HG03103 (cell line): ENCODE results near the gene OTOR.

ENCODE experiments used
- ATAC-seq: cut with Tn5 transposase; IDR thresholded peaks from one replicate; pipeline ENCODE4 v1.9.1; 2021; ENCODE audit warnings: low read depth; ENCODE audit not compliant: unreplicated experiment

The OTOR gene, protein sequence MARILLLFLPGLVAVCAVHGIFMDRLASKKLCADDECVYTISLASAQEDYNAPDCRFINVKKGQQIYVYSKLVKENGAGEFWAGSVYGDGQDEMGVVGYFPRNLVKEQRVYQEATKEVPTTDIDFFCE

GRCh38 chr20:16748308-16748900, at the start of gene OTOR:
Gene OTOR (plus strand): TSS chr20:16748358. CDS start chr20:16748402, 44 bp downstream.
- no peak for ATAC-seq

DNA sequence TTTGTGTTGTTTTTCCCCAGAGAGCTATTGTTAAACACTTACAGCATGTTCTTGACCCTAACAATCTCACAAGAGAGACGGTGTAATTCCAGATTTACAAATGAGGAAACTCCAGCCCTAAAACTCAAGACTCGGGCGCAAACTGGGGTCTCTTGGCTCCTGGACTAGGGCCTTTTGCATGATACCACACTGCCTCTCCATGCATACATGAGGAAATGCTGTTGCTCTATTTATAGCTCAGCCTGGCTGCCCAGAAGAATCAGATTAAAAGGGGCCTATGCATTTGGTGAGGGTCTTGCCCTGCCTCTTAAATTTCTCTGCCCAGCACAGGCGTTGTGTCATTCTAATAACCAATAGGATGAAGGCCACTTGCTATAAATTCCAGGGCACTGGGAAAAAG, 48.9 kb upstream of the OTOR start:
- ATAC-seq = no peak

DNA sequence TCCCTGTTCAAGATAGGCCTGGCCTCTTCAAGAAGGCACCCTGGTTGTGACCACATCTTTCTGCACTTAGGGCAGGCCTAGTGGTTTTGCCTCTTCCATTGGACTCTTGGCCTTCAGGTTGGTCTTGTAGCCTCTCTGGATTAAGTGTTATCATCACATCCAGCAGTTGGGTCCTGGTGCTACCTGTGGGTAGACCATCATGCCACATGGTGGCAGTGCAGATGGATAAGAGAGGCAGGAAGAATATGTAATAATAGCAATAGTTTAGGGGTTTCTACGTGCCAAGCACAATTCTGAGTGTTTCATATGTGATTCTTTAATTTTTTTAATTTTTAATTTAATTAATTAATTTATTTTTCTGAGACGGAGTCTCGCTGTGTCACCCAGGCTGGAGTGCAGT, 46.9 kb upstream of the OTOR start:
- peak; percentile 56 for ATAC-seq

GRCh38 chr20:16703570-16703969, 44.6 kb upstream of the OTOR start:
- no peak for ATAC-seq

GRCh38 chr20:16707674-16708073, 40.5 kb upstream of the OTOR start:
- peak; percentile 60 for ATAC-seq

- ATAC-seq = no peak
Observed at GRCh38 chr20:16708602-16709001, 39.6 kb upstream of the OTOR start.

- peak; percentile 74 for ATAC-seq
Observed at GRCh38 chr20:16709017-16709416, 39.1 kb upstream of the OTOR start.

- ATAC-seq = peak; percentile 44
Observed at GRCh38 chr20:16710781-16711180, 37.4 kb upstream of the OTOR start.

GRCh38 chr20:16711661-16712258, 36.4 kb upstream of the OTOR start:
- no peak for ATAC-seq

DNA sequence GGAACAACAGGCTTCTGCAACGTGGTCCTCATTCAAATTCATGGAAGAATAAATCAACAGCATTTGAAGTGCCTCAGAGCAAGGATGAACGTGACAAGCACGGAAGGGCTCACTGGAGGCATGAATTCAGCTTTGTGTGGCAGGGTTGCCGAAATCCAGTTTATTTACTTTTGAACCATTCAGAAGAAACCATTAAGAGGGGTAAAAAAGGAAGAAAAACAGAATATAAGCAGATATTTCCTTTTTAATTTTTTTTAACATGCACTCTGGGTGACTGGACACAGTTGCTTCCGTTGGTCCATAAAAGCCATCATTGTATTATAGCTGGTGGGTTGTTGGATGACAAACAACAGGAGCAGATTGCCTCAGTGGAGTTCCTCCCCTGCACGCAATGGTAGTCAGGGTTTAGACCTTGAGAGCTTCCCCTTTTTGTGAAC, 35.6 kb upstream of the OTOR start:
- ATAC-seq = no peak

- no peak for ATAC-seq
Observed at GRCh38 chr20:16713066-16713465, 35.1 kb upstream of the OTOR start.

- no peak for ATAC-seq
Observed at GRCh38 chr20:16714242-16714641, 33.9 kb upstream of the OTOR start.

DNA sequence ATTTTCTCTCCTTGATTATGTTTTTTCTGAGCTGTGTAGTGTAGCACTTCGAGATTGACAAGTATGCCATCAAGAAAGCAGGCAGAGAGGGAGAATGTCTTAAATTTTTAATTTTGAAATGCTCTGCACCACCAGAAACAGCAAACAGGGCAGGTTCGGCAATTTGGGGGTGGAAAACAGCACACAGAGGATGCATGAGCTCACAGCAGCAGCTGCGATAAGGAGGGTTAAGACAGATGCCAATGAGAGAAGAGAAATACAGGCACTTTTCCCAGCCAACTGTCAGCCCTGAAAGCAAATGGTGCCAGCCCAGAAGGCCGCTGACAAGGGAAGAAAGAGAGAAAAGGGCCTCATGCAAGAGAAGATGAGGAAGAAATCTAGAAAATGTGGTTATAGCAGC, 33.4 kb upstream of the OTOR start:
- ATAC-seq = no peak

DNA sequence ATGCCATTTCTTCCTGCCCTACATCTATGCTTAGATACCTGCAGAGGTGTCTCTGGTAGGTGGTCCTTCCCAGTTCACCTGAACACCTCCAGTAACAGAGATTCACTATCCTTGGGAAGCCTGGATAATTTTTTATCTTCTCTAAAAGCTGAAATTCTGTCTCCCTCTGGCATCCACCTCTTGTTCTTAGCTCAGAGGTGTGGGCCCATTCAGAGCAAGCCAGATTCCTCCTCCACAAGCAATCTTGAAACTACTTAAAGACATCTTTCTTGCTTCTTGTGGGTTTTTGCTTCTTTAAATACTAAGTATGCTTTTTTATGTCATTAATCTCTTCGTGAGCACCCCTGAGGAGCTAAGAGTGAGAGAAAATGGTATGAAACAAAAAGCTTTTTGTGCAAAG, 28.7 kb upstream of the OTOR start:
- no peak for ATAC-seq

DNA sequence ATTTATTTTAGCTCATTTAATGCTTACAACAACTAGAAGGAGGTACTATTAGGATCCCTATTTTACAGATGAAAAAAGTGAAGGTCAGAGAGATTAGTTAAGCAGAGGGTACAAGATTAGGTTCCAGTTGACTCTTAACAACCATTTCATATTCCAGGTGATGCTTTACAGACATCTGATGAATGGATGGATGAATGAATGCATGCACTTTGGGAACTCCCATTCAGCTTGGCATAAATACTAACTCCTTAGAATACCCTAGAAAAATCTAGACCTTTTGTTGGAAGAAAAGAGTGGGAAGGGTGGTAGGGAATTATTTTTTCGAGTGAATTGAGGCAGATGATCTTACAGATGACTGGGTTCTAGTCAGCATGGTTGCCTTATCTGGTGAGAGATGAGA, 19.1 kb upstream of the OTOR start:
- ATAC-seq = no peak

DNA sequence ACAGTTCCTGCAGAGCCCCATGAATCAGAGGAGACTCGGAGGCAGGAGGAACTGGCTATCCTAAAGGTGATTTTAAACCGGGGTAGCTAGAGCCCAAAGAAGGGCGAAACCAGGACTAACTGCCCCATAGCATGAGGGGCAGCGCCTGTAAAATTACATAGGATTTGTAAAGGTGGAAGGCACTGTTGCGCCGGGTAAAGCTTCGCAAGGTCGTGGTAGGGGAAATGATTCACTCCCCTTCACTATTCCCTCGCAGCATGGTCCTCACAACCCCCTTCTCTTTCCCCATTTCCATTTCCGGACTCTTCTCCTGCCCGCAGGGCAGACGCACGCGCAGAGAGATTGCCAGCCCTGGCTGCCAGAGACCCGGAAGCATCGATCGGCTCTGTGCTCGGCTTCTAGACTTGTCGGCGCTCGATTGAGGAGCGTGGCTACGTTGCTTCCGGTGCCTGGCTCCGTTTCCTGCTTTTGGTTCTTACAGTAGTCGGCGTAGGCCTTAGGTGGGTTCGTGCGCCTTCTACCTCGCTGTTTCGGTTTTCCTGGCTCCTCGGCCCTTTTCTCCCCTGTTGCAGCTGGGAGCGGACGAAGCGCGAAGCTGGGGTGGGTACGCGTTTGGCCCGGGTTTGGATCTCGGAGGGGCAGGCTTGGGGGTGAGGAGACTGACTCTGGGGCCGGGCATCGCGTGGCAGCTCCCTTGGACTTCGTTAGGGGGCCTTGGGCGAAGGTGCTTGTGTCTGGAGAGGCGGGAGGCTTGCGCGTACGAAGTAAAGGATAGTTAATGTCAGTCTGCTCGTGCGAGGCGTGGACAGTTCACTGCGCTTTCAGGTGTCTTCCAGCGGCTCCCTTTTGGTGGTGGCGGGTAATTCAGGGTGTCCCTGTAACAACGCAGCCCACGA, 18.3 kb upstream of the OTOR start, which contains the start of gene SNRPB2:
Gene SNRPB2 (plus strand): TSS at position 462 of the 896 bp plus-strand sequence. CDS start 1,677 bp downstream, outside the sequence.
- peak; percentile 99 for ATAC-seq

DNA sequence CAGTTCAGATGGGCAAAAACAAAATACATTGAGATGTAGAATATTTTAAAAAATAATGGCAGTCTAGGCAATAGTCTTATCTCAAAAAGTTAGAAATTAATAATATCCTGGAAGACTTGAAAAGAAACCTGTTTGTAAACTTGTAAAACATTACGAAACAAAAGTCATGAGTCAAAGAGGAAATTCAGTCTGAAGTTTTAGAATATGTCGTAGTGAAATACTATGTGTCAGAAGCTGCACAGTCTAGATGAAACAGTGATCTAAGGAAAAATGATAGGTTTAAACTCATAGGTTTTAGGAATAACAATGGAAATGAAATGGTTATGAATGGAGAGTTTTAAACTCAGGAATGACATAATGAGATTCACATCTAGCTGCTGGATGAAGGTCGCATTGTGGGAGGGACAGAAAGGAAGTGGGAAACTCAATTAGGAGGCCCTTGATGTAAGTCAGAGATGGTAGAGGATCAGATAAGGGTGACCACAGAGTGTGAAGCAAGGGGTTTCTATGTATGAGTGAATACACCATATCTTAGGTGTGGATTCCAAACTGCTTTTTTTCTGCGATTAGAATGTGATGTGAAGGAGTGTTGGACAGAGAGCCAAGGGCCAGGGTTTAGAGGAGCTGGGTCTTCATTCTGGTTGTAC, 15.5 kb upstream of the OTOR start:
- no peak for ATAC-seq

DNA sequence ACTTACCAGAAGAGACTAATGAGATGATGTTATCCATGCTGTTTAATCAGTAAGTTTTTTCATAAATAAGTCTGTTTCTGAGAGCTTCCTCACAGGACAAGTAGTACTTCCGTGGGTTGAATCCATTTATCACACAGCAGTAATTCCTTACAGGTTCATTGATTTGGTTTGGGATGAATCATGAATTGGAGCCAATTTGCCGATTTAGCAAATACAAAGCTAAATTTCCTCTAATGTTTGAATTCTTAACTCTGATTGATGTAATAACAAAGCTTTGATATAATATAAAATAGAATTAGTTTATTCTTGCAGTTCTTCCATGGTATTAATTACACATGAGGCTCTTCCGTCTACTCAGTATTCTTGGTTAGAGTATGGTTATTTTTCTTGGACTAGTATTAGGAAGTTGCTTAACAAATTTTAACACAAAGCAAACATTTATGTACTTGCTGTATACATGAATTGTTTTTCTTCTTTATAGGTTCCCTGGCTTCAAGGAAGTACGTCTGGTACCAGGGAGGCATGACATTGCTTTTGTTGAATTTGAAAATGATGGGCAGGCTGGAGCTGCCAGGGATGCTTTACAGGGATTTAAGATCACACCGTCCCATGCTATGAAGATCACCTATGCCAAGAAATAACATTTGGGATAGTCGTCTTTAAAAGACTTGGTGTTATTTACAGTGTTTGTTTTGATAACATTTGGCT, 7.6 kb upstream of the OTOR start:
- no peak for ATAC-seq

DNA sequence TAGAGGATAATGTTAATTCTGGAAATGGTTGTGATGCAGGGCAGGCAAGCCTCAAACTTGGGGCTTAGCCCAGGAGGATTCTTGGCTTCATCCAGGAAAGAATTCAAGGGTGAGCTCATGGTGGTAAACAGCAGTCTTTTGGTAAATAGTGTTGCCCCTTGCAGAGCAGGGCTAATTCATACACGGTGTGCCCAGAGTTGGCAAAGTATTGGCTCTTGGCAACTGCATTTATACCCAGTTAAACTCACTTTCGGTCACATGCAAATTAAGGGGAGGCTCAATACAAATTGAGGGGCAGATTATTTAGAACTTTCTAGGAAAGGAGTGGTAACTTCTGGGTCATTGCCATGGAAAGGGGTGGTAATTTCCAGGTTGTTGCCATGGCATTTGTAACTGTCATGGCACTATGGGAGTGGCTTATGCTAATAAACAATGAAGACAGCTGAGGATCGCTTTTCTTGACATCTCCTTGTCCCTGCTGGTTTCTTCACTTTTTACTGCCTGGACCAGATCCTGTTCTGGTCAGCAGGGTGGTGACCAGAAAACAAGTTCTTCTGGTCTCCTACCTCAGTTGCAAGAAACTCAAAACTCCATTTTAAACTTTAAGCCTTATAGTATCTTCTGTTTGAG, 3.9 kb upstream of the OTOR start:
- no peak for ATAC-seq

DNA sequence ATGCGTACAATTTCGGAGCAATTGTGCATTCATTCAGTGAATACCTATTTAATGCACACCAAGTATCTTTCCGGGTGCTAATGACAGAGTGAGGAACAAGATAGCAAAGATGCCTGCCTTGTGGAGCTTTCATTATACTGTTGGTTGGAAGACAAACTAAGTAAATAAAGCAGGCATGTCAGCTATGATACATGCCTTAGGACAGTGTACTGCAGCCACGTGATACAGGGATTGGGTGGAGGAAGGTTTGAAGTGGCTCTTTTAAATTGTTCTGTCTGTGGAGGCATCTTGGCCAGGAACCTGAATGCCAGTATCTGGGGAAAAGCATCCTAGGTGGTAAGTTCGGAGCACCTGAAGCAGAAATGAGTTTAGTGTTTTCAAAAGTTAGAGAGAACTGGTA, 3.0 kb upstream of the OTOR start:
- no peak for ATAC-seq
